Liver (tissue), 9 donors: Measurements from ENCODE around the gene ANP32B. TPM values are rescaled to one million over a fixed set of nuclear protein-coding genes. Genes with fewer than 3 reads are reported as not detected.
A peak's percentile ranks its signal among the peaks of the same experiment; 100 is the strongest.

Source experiments
- DNase-seq: peaks from one replicate; pipeline ENCODE4 v3.0.0-alpha.2; 2017; ENCODE audit warnings: low spot score
- H3K27ac ChIP-seq, 2 donors: one replicate each; pipeline ENCODE4 v1.7.0; 2013; ENCODE audit warnings: inconsistent platforms in 2 of 2, low read length in 2 of 2, control low read depth in 1 of 2, low read depth in 1 of 2, mild to moderate bottlenecking in 1 of 2
- H3K27me3 ChIP-seq, 4 donors: one replicate each; pipeline versions ENCODE4 v1.6.1 to v1.7.0; 2013; ENCODE audit warnings: low read length in 3 of 4, inconsistent platforms in 1 of 4, mild to moderate bottlenecking in 1 of 4, moderate library complexity in 1 of 4; ENCODE audit not compliant: control insufficient read depth in 4 of 4, insufficient read depth in 4 of 4
- H3K36me3 ChIP-seq, 4 donors: one replicate each; pipeline versions ENCODE4 v1.6.1 to v1.7.0; 2013; ENCODE audit warnings: low read length in 3 of 4, mild to moderate bottlenecking in 3 of 4, low read depth in 1 of 4, moderate library complexity in 1 of 4; ENCODE audit not compliant: control insufficient read depth in 4 of 4, insufficient read depth in 3 of 4
- H3K4me1 ChIP-seq, 4 donors: one replicate each; pipeline versions ENCODE4 v1.6.1 to v1.7.0; 2013; ENCODE audit warnings: low read length in 3 of 4, mild to moderate bottlenecking in 3 of 4, moderate library complexity in 1 of 4; ENCODE audit not compliant: control insufficient read depth in 4 of 4, insufficient read depth in 4 of 4
- H3K4me3 ChIP-seq, 3 donors: one replicate each; pipeline versions ENCODE4 v1.6.1 to v1.7.0; 2013; ENCODE audit warnings: low read length in 3 of 3, control low read depth in 1 of 3, low read depth in 1 of 3, mild to moderate bottlenecking in 1 of 3
- H3K9ac ChIP-seq, 2 donors: one replicate each; pipeline ENCODE4 v1.7.0; 2013; ENCODE audit warnings: low read length in 2 of 2, mild to moderate bottlenecking in 2 of 2, moderate library complexity in 2 of 2, control low read depth in 1 of 2, low read depth in 1 of 2
- H3K9me3 ChIP-seq, 4 donors: one replicate each; pipeline versions ENCODE4 v1.6.1 to v1.7.0; 2013; ENCODE audit warnings: low read length in 3 of 4; ENCODE audit not compliant: control insufficient read depth in 4 of 4
- FOXA1 ChIP-seq: IDR thresholded peaks from 2 replicates; pipeline ENCODE4 v1.6.1; 2016; ENCODE audit warnings: antibody characterized with exemption
- HNF4A ChIP-seq, 2 donors: conservative IDR thresholded peaks; 2 replicates each; pipeline ENCODE4 v1.6.1; 2016; ENCODE audit warnings: antibody characterized with exemption in 2 of 2, mild to moderate bottlenecking in 2 of 2
- RAD21 ChIP-seq, 2 donors: IDR thresholded peaks; 2 replicates each; pipeline ENCODE4 v1.6.1; 2016; ENCODE audit warnings: antibody characterized with exemption in 2 of 2, mild to moderate bottlenecking in 2 of 2
- RXRA ChIP-seq, 2 donors: IDR thresholded peaks; 2 replicates each; pipeline ENCODE4 v1.6.1; 2017 to 2018; ENCODE audit warnings: antibody characterized with exemption in 2 of 2, mild to moderate bottlenecking in 1 of 2
- TAF1 ChIP-seq: conservative IDR thresholded peaks from 2 replicates; pipeline ENCODE4 v1.6.1; 2016; ENCODE audit warnings: antibody characterized with exemption, mild to moderate bottlenecking
- YY1 ChIP-seq: IDR thresholded peaks from 2 replicates; pipeline ENCODE4 v1.6.1; 2016; ENCODE audit warnings: antibody characterized with exemption, mild to moderate bottlenecking
- WGBS: extraction: QIAGEN DNeasy Blood & Tissue Kit; methylation state at CpG from one replicate; pipeline ENCODE4 v1.1.7; 2013; 5-methylcytosine and 5-hydroxymethylcytosine counted together
- polyA plus RNA-seq, 2 donors: library from polyadenylated mRNA; stranded (reverse) in 1 of 2; unstranded in 1 of 2; fragments of 200-250 nt in 1 of 2; fragments of >200 nt in 1 of 2; fragmentation: Nextera tagmentation in 1 of 2; extraction: Ambion mirVana in 1 of 2; gene quantifications; one replicate each; pipeline versions ENCODE4 v1.2.1 to v1.2.3, GENCODE V29; 2013 to 2015
- total RNA-seq, 2 donors: library from RNA; depleted of rRNA; stranded (reverse); fragments of >200 nt; gene quantifications; one replicate each; pipeline ENCODE4 v1.2.3, GENCODE V29; 2014
- TF ChIP-seq, protein P1 (sequence below): IDR thresholded peaks from 2 replicates; pipeline ENCODE4 v1.6.1; 2016; ENCODE audit warnings: antibody characterized with exemption
- TF ChIP-seq, protein P2 (sequence below): fragments of 150-350 bp; IDR thresholded peaks from 2 replicates; pipeline ENCODE4 v1.5.1; 2017; ENCODE audit warnings: improper control_type of control experiment, low read depth, low read length; ENCODE audit not compliant: missing input control
- TF ChIP-seq, protein P3 (sequence below): IDR thresholded peaks from 2 replicates; pipeline ENCODE4 v1.6.1; 2016; ENCODE audit warnings: antibody characterized with exemption
- TF ChIP-seq, protein P4 (sequence below): IDR thresholded peaks from 2 replicates; pipeline ENCODE4 v1.6.1; 2016; ENCODE audit warnings: antibody characterized with exemption, mild to moderate bottlenecking
- donor health status: healthy.
- donor health status: healthy.
- donor health status: healthy.
- donor health status: healthy.
- donor health status: healthy.

The ANP32B gene
- total and polyA plus RNA-seq, 4 donors, result 4.0 to 39.4 (median 27.0) TPM

DNA sequence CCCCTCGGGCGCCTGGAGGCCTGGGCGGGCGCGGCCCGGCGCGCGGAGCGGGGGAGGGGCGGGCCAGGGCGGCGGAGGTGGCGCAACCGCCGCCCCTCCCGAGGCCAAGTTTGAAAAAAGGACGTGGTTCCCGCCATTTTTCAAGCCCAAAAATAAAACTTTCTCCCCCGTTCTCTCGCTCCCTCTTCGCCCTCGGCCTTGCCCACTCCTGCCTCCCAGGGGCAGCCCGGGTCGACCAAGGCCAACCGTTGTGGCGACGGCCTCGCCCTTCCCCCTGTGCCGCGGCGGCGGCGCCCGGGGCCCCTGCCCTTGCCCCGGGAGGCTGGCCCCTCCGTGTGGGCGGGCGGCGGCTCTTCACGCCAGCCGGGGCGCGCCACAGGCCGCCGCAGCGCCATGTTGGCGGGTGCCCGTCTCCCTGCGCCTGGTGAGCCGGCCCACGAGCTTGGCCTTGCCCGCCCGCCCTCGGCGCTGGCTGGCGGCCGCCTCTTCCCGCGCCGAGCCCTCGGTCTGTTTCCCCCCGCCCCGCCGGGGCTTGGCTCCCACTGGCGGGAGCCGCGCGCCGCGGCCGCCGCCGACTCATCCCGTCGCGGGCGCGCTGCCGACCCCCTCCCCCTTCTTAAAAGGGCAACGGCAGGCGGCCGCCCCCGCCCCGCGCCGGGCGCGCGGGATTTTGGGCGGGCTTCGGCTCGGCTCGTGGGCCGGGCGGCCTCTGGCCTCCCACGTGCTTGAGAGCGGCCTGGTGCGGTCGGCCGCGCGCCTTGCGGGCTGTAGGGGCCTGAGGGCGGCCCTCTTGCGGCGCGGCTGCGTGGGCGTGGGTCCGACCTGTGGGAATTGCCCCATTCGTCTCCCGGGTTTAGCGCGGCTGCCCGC is 1.3 kb downstream of the ANP32B start:
- H3K9ac ChIP-seq, result peak overlapping the region; percentile 79 to 86
- WGBS, result under 1% methylated on average over 116 of the region's 116 CpGs
- H3K4me1 ChIP-seq, result peaks cover 0 to 19% (median 3%) of the 10 kb centered on the region in 4 donors
- no peaks in the 10 kb centered on the region for H3K9me3 ChIP-seq
- peak overlapping the region; percentile 78 to 100 (median 88) for H3K4me3 ChIP-seq
- TF ChIP-seq RXRA (IDR thresholded peaks at IDR 0.05) (no peak), YY1 (peak; percentile 21), HNF4A (conservative IDR thresholded peaks at IDR 0.05) (no peak), FOXA1 (no peak)
- TF ChIP-seq, protein P1, sequence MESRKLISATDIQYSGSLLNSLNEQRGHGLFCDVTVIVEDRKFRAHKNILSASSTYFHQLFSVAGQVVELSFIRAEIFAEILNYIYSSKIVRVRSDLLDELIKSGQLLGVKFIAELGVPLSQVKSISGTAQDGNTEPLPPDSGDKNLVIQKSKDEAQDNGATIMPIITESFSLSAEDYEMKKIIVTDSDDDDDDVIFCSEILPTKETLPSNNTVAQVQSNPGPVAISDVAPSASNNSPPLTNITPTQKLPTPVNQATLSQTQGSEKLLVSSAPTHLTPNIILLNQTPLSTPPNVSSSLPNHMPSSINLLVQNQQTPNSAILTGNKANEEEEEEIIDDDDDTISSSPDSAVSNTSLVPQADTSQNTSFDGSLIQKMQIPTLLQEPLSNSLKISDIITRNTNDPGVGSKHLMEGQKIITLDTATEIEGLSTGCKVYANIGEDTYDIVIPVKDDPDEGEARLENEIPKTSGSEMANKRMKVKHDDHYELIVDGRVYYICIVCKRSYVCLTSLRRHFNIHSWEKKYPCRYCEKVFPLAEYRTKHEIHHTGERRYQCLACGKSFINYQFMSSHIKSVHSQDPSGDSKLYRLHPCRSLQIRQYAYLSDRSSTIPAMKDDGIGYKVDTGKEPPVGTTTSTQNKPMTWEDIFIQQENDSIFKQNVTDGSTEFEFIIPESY, result no peak
- TF ChIP-seq, protein P2, sequence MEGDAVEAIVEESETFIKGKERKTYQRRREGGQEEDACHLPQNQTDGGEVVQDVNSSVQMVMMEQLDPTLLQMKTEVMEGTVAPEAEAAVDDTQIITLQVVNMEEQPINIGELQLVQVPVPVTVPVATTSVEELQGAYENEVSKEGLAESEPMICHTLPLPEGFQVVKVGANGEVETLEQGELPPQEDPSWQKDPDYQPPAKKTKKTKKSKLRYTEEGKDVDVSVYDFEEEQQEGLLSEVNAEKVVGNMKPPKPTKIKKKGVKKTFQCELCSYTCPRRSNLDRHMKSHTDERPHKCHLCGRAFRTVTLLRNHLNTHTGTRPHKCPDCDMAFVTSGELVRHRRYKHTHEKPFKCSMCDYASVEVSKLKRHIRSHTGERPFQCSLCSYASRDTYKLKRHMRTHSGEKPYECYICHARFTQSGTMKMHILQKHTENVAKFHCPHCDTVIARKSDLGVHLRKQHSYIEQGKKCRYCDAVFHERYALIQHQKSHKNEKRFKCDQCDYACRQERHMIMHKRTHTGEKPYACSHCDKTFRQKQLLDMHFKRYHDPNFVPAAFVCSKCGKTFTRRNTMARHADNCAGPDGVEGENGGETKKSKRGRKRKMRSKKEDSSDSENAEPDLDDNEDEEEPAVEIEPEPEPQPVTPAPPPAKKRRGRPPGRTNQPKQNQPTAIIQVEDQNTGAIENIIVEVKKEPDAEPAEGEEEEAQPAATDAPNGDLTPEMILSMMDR, result no peak
- no peaks in the 10 kb centered on the region for H3K27me3 ChIP-seq
- DNase-seq, result peak; percentile 75
- H3K27ac ChIP-seq, result peak overlapping the region; percentile 97 to 98
- peaks cover 0 to 2% (median 0%) of the 10 kb centered on the region in 4 donors for H3K36me3 ChIP-seq

DNA sequence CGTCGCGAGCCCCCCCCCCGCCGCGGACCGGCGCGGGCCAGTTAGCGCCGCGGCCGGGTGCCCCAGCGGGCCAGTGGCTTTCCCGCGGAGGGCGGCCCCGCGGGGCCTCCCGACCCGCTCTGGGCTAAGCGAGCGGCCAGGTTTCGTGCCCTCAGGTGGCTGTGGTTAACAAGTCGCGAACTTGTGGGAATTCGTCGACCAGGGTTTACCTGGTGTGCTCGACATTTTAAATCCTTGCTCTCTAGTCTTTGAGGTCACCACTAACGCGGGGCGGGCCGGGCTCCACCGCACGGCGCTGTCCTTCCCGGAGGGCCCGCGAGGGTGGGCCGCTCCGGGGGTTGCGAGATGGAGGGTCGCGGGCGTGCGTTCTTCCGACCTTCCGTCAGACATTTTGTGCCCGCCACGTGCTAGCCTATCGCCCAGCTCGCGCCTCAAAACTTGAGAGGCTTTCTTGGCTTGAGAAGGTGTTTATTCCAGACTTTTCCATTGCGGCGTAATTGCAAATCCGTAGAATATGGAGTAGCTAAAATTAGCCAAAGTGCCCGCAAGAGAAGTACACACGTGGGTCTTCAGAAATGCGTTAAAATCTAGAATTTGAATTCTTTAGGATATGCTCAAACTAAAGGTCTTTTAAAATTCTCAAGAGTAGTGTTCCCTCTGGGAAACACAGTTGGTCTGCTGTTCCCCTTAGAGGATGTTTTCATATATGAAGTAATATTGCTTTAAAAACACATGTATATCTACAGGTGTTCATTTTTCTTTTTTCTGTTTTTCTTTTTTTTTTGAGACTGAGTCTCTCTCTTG is 2.1 kb downstream of the ANP32B start:
- Histone ChIP-seq H3K27ac (peak overlapping the region; percentile 97 to 98), H3K27me3 (no peaks in the 10 kb centered on the region), H3K4me1 (peaks cover 0 to 21% (median 3%) of the 10 kb centered on the region in 4 donors), H3K4me3 (peak overlapping the region; percentile 26 to 100 (median 44)), H3K9me3 (no peaks in the 10 kb centered on the region), H3K9ac (peak overlapping the region; percentile 15 to 86), H3K36me3 (peaks cover 0 to 2% (median 0%) of the 10 kb centered on the region in 4 donors)
- no peak for TF ChIP-seq TAF1
- TF ChIP-seq, protein P3, sequence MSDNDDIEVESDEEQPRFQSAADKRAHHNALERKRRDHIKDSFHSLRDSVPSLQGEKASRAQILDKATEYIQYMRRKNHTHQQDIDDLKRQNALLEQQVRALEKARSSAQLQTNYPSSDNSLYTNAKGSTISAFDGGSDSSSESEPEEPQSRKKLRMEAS, result peak; percentile 42
- no peak for TF ChIP-seq RAD21 (IDR thresholded peaks at IDR 0.05)
- no peak for TF ChIP-seq YY1
- WGBS, result 22% methylated on average over 59 of the region's 59 CpGs
- DNase-seq, result no peak

DNA sequence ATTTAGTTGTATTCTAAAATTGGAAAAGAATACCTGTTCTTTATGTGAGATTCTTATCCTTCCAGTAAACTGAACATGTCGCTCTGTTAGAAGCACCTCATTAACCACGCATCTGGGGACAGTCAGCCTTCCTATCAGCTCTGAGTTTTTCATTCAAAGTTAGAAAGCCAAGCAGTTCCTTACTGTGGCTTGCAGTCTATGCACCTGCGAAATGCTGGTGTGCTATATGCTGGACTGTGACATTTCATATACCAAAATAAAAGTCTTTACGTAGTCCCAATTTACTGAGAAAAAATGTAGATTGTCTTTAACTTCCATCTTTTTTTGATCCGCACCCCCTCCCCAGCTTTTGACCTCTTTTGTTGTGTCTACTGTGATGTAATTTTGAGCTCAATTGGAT is 4.3 kb downstream of the ANP32B start:
- no peak overlapping the region for H3K9ac ChIP-seq
- DNase-seq, result no peak
- no peak overlapping the region for H3K4me3 ChIP-seq
- H3K27me3 ChIP-seq, result no peaks in the 10 kb centered on the region
- peaks cover 0 to 28% (median 5%) of the 10 kb centered on the region in 4 donors for H3K4me1 ChIP-seq
- H3K9me3 ChIP-seq, result no peaks in the 10 kb centered on the region
- peaks cover 0 to 2% (median 0%) of the 10 kb centered on the region in 4 donors for H3K36me3 ChIP-seq
- 89% methylated on average over 5 of the region's 5 CpGs for WGBS
- H3K27ac ChIP-seq, result no peak overlapping the region
- TF ChIP-seq RAD21 (IDR thresholded peaks at IDR 0.05), result no peak
- TF ChIP-seq, protein P4, sequence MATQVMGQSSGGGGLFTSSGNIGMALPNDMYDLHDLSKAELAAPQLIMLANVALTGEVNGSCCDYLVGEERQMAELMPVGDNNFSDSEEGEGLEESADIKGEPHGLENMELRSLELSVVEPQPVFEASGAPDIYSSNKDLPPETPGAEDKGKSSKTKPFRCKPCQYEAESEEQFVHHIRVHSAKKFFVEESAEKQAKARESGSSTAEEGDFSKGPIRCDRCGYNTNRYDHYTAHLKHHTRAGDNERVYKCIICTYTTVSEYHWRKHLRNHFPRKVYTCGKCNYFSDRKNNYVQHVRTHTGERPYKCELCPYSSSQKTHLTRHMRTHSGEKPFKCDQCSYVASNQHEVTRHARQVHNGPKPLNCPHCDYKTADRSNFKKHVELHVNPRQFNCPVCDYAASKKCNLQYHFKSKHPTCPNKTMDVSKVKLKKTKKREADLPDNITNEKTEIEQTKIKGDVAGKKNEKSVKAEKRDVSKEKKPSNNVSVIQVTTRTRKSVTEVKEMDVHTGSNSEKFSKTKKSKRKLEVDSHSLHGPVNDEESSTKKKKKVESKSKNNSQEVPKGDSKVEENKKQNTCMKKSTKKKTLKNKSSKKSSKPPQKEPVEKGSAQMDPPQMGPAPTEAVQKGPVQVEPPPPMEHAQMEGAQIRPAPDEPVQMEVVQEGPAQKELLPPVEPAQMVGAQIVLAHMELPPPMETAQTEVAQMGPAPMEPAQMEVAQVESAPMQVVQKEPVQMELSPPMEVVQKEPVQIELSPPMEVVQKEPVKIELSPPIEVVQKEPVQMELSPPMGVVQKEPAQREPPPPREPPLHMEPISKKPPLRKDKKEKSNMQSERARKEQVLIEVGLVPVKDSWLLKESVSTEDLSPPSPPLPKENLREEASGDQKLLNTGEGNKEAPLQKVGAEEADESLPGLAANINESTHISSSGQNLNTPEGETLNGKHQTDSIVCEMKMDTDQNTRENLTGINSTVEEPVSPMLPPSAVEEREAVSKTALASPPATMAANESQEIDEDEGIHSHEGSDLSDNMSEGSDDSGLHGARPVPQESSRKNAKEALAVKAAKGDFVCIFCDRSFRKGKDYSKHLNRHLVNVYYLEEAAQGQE, result no peak
- no peak for TF ChIP-seq FOXA1
- TF ChIP-seq, protein P1, result no peak
- TF ChIP-seq, protein P2, result no peak
- no peak for TF ChIP-seq YY1
